Endothelial cell of umbilical vein (primary cell): ENCODE measurements around the gene STARD13.

Source experiments
- FOS ChIP-seq: IDR thresholded peaks from 2 replicates; pipeline ENCODE4 v1.6.1; 2011; ENCODE audit warnings: mild to moderate bottlenecking, low read length, moderate library complexity, borderline replicate concordance; ENCODE audit not compliant: insufficient read depth
- JUN ChIP-seq: IDR thresholded peaks from 2 replicates; pipeline ENCODE4 v1.6.1; 2011; ENCODE audit warnings: borderline replicate concordance, low read depth; ENCODE audit not compliant: insufficient read length, insufficient read depth
- MYC ChIP-seq: IDR thresholded peaks from one replicate; pipeline ENCODE4 v1.6.1; 2011; ENCODE audit warnings: mild to moderate bottlenecking, low read depth, low read length
- POLR2A ChIP-seq: IDR thresholded peaks from 2 replicates; pipeline ENCODE4 v1.6.1; 2012; ENCODE audit warnings: low read depth, mild to moderate bottlenecking, control low read depth, low read length
- POLR2AphosphoS5 ChIP-seq: IDR thresholded peaks from 2 replicates; pipeline ENCODE4 v1.6.1; 2012; ENCODE audit warnings: low read depth, mild to moderate bottlenecking, control low read depth, low read length, moderate library complexity; ENCODE audit not compliant: insufficient read depth
- TF ChIP-seq, protein P1 (sequence below), 2 donors: IDR thresholded peaks; 1 replicate in 1 of 2; 2 replicates in 1 of 2; pipeline ENCODE4 v1.5.1; 2011; ENCODE audit warnings: low read length in 2 of 2, mild to moderate bottlenecking in 2 of 2, moderate library complexity in 2 of 2, control low read depth in 1 of 2, inconsistent platforms in 1 of 2, low read depth in 1 of 2; ENCODE audit not compliant: insufficient read depth in 1 of 2; ENCODE audit errors: extremely low read depth in 1 of 2
- TF ChIP-seq, protein P2 (sequence below): IDR thresholded peaks from 2 replicates; pipeline ENCODE4 v1.6.1; 2011; ENCODE audit not compliant: insufficient read depth, insufficient read length

DNA sequence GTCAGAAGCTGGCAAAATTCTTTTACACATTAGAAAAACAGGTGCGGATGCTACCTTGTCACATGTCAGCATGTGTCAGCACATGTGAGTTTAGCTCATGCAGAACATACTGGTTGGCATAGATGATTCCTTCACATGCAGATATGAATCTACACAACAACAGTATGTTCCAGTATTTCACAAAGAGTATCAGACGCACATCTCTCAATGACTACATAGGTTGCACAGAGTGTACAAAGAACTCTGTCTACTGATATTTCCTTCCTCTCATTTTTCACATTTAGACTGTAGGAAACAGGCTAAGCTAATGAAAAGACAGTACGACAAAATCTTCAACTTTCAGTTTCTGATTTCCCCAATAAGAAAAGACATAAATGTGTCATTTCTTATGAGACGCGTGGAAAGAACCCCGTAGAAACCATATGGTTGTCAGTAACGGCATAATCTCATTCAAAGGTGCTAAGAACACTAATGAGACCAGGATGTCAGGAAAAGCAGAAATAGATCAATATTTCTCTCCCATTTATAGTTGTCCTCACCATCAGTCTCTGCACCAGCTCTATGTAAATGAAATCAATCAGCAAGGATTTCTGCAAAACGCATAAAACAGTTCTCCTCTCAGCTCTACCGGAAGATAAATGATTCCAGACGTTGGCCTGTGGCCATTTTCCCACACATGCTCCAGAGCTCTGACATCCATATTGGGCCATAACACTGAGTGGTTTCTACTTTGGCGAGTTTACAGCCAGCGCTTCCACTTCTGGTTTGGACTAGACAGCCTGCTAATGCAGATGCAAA, 81.2 kb downstream of the STARD13 start:
- TF ChIP-seq MYC (no peak), POLR2A (no peak), POLR2AphosphoS5 (no peak), JUN (no peak), FOS (no peak)
- TF ChIP-seq, protein P1, sequence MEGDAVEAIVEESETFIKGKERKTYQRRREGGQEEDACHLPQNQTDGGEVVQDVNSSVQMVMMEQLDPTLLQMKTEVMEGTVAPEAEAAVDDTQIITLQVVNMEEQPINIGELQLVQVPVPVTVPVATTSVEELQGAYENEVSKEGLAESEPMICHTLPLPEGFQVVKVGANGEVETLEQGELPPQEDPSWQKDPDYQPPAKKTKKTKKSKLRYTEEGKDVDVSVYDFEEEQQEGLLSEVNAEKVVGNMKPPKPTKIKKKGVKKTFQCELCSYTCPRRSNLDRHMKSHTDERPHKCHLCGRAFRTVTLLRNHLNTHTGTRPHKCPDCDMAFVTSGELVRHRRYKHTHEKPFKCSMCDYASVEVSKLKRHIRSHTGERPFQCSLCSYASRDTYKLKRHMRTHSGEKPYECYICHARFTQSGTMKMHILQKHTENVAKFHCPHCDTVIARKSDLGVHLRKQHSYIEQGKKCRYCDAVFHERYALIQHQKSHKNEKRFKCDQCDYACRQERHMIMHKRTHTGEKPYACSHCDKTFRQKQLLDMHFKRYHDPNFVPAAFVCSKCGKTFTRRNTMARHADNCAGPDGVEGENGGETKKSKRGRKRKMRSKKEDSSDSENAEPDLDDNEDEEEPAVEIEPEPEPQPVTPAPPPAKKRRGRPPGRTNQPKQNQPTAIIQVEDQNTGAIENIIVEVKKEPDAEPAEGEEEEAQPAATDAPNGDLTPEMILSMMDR (IDR thresholded peaks at IDR 0.05; ENCODE audit: extremely low read depth in 1 of 2, insufficient read depth in 1 of 2, low read depth in 1 of 2, low read length in 2 of 2): no peak
- TF ChIP-seq, protein P2, sequence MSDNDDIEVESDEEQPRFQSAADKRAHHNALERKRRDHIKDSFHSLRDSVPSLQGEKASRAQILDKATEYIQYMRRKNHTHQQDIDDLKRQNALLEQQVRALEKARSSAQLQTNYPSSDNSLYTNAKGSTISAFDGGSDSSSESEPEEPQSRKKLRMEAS: peak; percentile 24
